ENCODE results near the gene FAM219A.

DNA sequence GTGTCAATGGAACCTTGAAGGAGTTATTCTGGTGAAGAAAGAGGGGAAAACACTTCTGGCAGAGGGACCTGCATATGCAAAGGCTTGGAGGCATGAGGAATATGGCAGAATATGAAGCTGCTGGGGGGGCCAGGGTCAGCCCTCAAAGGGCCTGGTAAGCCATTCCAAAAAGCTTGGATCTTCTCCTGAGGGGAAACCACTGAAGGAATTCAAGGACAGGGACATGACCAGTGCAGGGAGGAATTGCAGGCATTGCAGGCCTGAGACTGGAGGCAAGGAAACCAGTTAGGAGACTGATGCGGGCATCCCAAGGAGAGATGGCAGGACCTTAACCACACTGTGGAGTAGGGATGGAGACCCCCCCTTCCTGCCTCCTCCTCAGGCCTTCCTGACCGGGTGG lies 43.0 kb upstream of the FAM219A start:
- TF ChIP-seq EZH2 (IDR thresholded peaks at IDR 0.05) (no peak), POLR2AphosphoS5 (IDR thresholded peaks at IDR 0.05; ENCODE audit: borderline replicate concordance, low read depth, low read length) (no peak), FOXP2 (optimal IDR thresholded peaks at IDR 0.05; ENCODE audit: control extremely low read depth, extremely low read length, insufficient read depth) (no peak)
